Activated CD8-positive, alpha-beta memory T cell treated with anti-CD3 and anti-CD28 coated beads for 36 hours (primary cell): Measurements from ENCODE around the gene MTHFS. TPM values are rescaled to one million over a fixed set of nuclear protein-coding genes. Genes with fewer than 3 reads are reported as not detected.
"Not testable (repeated sequence)": the region's sequence is repeated elsewhere in the genome, so short reads cannot be mapped to it uniquely, and the experiment has no call there.

Source experiments
- CTCF ChIA-PET: fragments of 350-600 bp; sonication (Branson Sonifier 250); formaldehyde crosslinking; loops from one replicate; lab custom pipeline; 2021; ENCODE audit warnings: antibody characterized with exemption; lab: Charles Lee
- POLR2A ChIA-PET: fragments of 350-600 bp; sonication (Branson Sonifier 250); formaldehyde crosslinking; loops from one replicate; lab custom pipeline; 2021; ENCODE audit warnings: antibody characterized with exemption; lab: Charles Lee
- total RNA-seq, 2 experiments: library from RNA; stranded (reverse); gene quantifications; one replicate each; pipeline ENCODE4 v1.2.3, GENCODE V29; 2021

MTHFS gene
- total RNA-seq, 2 experiments from 2014 or later: 27.8 to 28.3 TPM

GRCh38 chr15:79919749-79920511 lies 23.1 kb upstream of the MTHFS start:
- ChIA-PET CTCF (no interaction called here), POLR2A (interaction anchor here (0.9 kb wide), 1 partner anchor 24 kb away, joined by 3 read pairs; no protein-coding TSS in a partner anchor)

- CTCF ChIA-PET: no interaction called here
- POLR2A ChIA-PET: no interaction called here
These were observed 22.4 kb upstream of the MTHFS start for GRCh38 chr15:79919090-79919748.

GRCh38 chr15:79918278-79918677 lies 21.5 kb upstream of the MTHFS start:
- ChIA-PET CTCF (no interaction called here), POLR2A (interaction anchor here (0.7 kb wide), 1 partner anchor 26 kb away, joined by 3 read pairs; no protein-coding TSS in a partner anchor)

DNA sequence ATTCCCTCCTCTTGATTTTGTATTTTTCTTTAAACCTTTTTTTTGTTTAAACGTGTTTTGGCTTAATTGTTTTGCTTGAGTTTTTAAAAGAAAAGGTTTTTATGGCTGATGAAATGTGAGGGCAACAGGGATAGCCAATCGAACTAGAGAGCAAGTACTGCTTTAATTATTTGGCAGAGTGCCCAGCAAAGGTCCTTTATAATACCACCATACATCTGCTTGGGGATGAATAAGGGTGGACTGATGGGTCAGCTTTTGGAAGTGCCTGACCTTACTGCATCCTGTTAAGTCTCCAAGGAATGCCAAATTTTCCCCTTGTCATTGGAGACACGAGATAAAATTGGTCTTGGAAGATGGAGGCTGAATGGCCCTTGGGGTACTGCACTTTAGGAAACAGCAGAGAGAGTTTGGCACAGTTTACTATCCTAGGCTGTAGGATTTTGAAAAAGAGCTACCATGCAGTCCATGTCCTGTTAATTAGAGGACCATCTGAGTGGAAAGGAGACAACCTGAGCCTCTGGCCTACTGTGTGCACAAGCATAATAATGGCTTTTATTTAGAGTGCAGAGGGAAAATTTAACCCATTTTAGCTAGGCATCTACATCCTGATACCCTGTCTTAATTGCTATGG lies 19.8 kb upstream of the MTHFS start:
- ChIA-PET POLR2A (no interaction called here), CTCF (interaction anchor here (1.0 kb wide), 1 partner anchor 19 kb away, joined by 4 read pairs; no protein-coding TSS in a partner anchor)

- POLR2A ChIA-PET: not testable (repeated sequence)
- CTCF ChIA-PET: interaction anchor here (0.6 kb wide), 1 partner anchor 37 kb away, joined by 6 read pairs; no protein-coding TSS in a partner anchor
These were observed 19.1 kb upstream of the MTHFS start for GRCh38 chr15:79915776-79916501.

DNA sequence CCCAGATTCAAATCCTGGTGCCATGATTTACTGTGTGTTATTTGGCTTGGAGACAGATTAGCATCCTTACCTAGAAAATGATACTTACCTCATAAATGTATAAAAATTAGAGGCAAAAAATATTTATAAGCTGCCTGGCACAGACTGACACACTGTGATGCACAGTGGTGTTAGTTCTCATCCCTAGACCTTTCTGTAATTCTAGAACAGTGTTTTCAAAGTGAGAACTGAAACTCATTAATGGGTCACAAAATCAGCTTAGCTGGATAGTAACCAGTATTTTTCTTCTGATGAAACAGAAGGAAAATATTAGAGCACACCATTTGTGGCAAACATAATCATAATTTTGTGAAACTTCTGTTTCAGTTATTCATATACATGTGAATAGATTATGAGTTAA lies 17.9 kb upstream of the MTHFS start:
- POLR2A ChIA-PET: no interaction called here
- CTCF ChIA-PET: no interaction called here

- POLR2A ChIA-PET: not testable (repeated sequence)
- CTCF ChIA-PET: interaction anchor here (1.2 kb wide), 1 partner anchor 83 kb away, joined by 3 read pairs; no protein-coding TSS in a partner anchor
These were observed 12.9 kb upstream of the MTHFS start for GRCh38 chr15:79909556-79910335.

- CTCF ChIA-PET: no interaction called here
These were observed 7.5 kb upstream of the MTHFS start for GRCh38 chr15:79904271-79904670.

GRCh38 chr15:79903626-79904025 lies 6.8 kb upstream of the MTHFS start:
- ChIA-PET CTCF (no interaction called here), POLR2A (no interaction called here)

More at GRCh38 chr15:79904271-79904670, 7.5 kb upstream of the MTHFS start:
- POLR2A ChIA-PET: interaction anchor here (0.8 kb wide), 1 partner anchor 256 kb away, joined by 3 read pairs; no protein-coding TSS in a partner anchor

DNA sequence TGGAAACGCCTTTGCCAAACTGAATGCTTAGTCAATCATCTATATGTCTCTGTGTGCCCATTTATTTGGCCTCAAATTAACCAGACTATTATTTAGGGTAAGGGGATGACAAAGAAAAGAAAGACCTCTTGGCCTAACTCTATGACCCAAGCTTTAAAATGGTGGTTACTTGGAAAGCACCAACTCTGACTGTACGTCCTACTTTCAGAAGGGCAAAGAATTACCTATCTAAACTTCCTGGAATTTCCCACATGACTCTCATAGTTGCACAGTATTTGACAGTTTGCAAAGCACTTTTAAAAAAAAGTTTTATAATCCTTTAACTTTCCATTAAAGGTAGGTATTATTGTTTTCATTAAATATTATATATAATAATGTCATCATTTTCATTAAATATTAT lies 6.3 kb upstream of the MTHFS start:
- ChIA-PET POLR2A (no interaction called here), CTCF (no interaction called here)

- ChIA-PET CTCF (no interaction called here), POLR2A (no interaction called here)
These were observed 5.1 kb upstream of the MTHFS start for GRCh38 chr15:79901958-79902357.

- CTCF ChIA-PET, POLR2A ChIA-PET: not testable (repeated sequence)
These were observed 4.1 kb upstream of the MTHFS start for GRCh38 chr15:79900818-79901378.

DNA sequence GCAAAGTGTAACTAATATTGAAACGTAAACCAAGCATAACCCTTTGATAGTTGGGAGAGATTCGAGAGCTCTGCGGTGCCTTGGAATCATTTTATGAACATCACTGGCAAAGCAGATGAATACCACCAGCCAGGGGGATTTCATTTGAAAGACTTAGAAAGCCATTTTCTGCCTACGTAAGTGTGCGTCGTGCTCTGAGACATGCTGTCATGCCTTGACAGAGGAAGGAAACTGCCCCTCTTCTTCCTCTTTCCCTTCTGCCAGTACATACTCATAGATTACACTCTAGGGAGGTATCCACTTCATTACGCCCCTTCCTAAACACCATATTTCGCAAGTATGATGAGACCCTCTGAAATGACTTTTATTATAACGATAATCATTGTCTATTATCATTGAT lies 3.3 kb upstream of the MTHFS start:
- POLR2A ChIA-PET: no interaction called here
- CTCF ChIA-PET: interaction anchor here (0.8 kb wide), 1 partner anchor 47 kb away, joined by 3 read pairs; no protein-coding TSS in a partner anchor

- CTCF ChIA-PET: not testable (repeated sequence)
- POLR2A ChIA-PET: interaction anchor here (1.6 to 4.4 kb wide), 2 partner anchors 24 to 70 kb away, joined by 19 to 32 read pairs; no protein-coding TSS in a partner anchor
These were observed 2.0 kb upstream of the MTHFS start for GRCh38 chr15:79898786-79899185.

GRCh38 chr15:79898369-79898768 lies 1.6 kb upstream of the MTHFS start:
- POLR2A ChIA-PET: interaction anchor here (1.0 to 4.4 kb wide), 4 partner anchors 24 to 255 kb away, joined by 3 to 32 read pairs (median 11); no protein-coding TSS in a partner anchor
- CTCF ChIA-PET: interaction anchor here (1.7 kb wide), 1 partner anchor 70 kb away, joined by 5 read pairs; no protein-coding TSS in a partner anchor

DNA sequence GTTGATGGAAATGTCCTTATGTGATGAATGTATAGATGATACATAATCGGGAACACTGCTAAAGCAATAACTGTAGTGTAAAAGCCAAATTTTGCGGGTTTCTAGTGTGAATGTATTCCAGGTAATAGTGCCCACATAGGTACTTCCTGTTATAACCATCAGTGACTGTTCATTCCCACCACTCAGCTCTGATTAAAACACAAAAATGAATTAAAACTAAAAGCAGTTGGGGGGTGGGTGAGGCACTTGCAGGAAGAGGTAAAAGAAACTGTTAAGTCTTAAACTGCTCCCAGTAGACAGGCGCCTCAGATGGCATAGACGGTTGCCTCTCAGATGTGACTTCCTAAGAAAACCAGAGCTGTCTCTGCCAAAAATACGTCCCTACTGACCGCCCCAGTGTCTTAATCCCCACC lies 893 bp upstream of the MTHFS start:
- CTCF ChIA-PET: interaction anchor here (0.7 to 1.7 kb wide), 4 partner anchors 19 to 73 kb away, joined by 3 to 5 read pairs (median 4); partner anchors contain the start of gene BCL2A1
- POLR2A ChIA-PET: interaction anchor here (0.6 to 4.4 kb wide), 8 partner anchors 25 to 256 kb away, joined by 3 to 32 read pairs (median 4); partner anchors contain the start of gene BCL2A1

DNA sequence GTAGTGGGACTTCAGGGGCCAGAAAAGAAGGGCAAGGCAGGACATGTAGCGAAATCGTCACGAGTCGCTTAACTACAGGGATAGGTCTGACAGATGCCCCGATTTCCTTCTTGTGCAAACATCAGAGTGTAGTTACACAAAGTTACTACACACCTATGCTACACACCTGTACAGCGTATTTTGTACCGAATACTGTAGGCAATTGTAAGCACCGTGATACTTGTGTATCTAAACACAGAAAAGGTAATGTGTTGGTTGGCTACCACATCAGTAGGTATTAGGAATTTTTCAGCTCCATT lies 515 bp upstream of the MTHFS start:
- ChIA-PET CTCF (interaction anchor here (0.7 to 1.7 kb wide), 4 partner anchors 20 to 74 kb away, joined by 3 to 5 read pairs (median 4); partner anchors contain the start of gene BCL2A1), POLR2A (interaction anchor here (0.6 to 4.4 kb wide), 9 partner anchors 25 to 256 kb away, joined by 3 to 32 read pairs (median 3); partner anchors contain the start of gene BCL2A1)
